ENCODE data around the gene TRAIP. TPM values are rescaled to one million over a fixed set of nuclear protein-coding genes. Genes with fewer than 3 reads are reported as not detected.

TRAIP gene
- polyA plus RNA-seq, 2 of the 4 experiments (the other 2 are of a cell fraction): 10.2 to 10.7 TPM

DNA sequence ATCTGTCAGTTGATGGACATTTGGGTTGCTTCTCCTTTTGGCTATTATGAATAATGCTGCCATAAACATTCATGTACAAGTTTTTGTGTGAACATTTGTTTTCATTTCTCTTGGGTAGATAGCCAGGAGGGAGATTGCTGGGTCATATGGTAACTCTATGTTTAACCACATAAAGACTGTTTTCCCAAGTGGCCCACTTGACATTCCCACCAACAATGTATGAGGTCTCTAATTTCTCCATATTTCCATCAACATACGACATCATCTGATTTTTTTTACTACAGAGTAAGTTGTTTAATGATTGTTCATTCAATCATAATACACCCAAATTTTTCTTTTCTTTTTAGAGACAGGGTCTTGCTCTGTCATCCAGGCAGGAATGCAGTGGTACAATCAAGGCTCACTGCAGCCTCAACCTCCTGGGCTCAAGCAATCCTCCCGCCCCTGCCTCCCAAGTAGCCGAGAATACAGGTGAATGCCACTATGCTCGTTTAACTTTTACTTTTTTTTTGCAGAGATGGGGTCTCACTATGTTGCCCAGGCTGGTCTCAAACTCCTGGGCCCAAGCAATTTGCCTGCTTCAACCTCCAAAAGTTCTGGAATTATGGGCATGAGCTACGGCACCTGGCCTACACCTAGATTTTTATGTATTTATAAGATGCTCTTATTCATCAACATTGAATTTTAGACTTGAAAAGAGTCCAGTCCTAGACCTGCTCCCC is 76.8 kb downstream of the TRAIP start:
- no peak overlapping the region for H3K4me2 ChIP-seq
- H3K27ac ChIP-seq: no peak overlapping the region
- CTCF ChIA-PET: interaction anchor here (0.9 kb wide), 1 partner anchor 23 kb away, joined by 3 read pairs; the partner anchor contains the start of gene INKA1
- TF ChIP-seq CBX8 (IDR thresholded peaks at IDR 0.05) (no peak), JUN (IDR thresholded peaks at IDR 0.05) (no peak), JUNB (IDR thresholded peaks at IDR 0.05) (no peak), RCOR1 (IDR thresholded peaks at IDR 0.05; ENCODE audit: low read depth, low read length) (no peak), ELK1 (IDR thresholded peaks at IDR 0.05; ENCODE audit: low read depth, low read length) (no peak), RAD21 (conservative IDR thresholded peaks at IDR 0.05 in 1 of 2, IDR thresholded peaks at IDR 0.05 in 1 of 2) (no peak), FOSB (CRISPR knock-in tag; IDR thresholded peaks at IDR 0.05) (no peak), EP300 (IDR thresholded peaks at IDR 0.05) (no peak), ESRRA (IDR thresholded peaks at IDR 0.05; ENCODE audit: borderline replicate concordance, low read length) (no peak), HDAC2 (IDR thresholded peaks at IDR 0.05) (no peak), HOXB13 (CRISPR knock-in tag; IDR thresholded peaks at IDR 0.05; ENCODE audit: low read depth) (no peak)
- TF ChIP-seq, protein P1, sequence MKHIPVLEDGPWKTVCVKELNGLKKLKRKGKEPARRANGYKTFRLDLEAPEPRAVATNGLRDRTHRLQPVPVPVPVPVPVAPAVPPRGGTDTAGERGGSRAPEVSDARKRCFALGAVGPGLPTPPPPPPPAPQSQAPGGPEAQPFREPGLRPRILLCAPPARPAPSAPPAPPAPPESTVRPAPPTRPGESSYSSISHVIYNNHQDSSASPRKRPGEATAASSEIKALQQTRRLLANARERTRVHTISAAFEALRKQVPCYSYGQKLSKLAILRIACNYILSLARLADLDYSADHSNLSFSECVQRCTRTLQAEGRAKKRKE (CRISPR knock-in tag; IDR thresholded peaks at IDR 0.05; ENCODE audit: low read depth): no peak
- POLR2A ChIA-PET: no interaction called here
- DNase-seq (ENCODE audit: low read depth in 1 of 2, low spot score in 1 of 2) (no peak), ATAC-seq (no peak), FAIRE-seq (no peak)
- peaks cover 5% of the 10 kb centered on the region; the same call in 1 of the 3 replicates for H3K4me1 ChIP-seq
- 98% methylated on average over 5 of the region's 5 CpGs for WGBS (ENCODE audit: missing lambda C conversion rate)
- no peaks in the 10 kb centered on the region for H3K9me3 ChIP-seq
- no peak overlapping the region for H3K4me3 ChIP-seq

Small RNA genes lying within 50 kb of the gene (small RNA-seq; reads per million reads assigned to genes)
- gene RN7SL217P: 0 reads per million in 6 experiments

Other genes starting within 250 kb of the TRAIP start
- 60.8 and 74.9 TPM in 2 replicates for gene APEH, start 182.2 kb downstream of the TRAIP start, polyA plus RNA-seq (2011; rRNA removed)
- gene APEH, start 182.2 kb downstream of the TRAIP start, polyA plus RNA-seq (2017; fragmentation: RNase III; extraction: RNeasy Plus Mini Kit Qiagen cat#74134 plus additional on column Dnase treatment): 57.9 to 66.9 TPM (median 64.9 TPM) in 3 replicates
- 3.6 and 5.0 TPM in 2 replicates for gene MST1, start 167.1 kb downstream of the TRAIP start, polyA plus RNA-seq (2011; rRNA removed)
- 3.2 to 6.9 TPM (median 4.9 TPM) in 3 replicates for gene MST1, start 167.1 kb downstream of the TRAIP start, polyA plus RNA-seq (2017; fragmentation: RNase III; extraction: RNeasy Plus Mini Kit Qiagen cat#74134 plus additional on column Dnase treatment)
- gene RNF123, start 167.0 kb downstream of the TRAIP start, polyA plus RNA-seq (2011; rRNA removed): 14.4 and 21.3 TPM in 2 replicates
- 12.9 to 16.1 TPM (median 16.0 TPM) in 3 replicates for gene RNF123, start 167.0 kb downstream of the TRAIP start, polyA plus RNA-seq (2017; fragmentation: RNase III; extraction: RNeasy Plus Mini Kit Qiagen cat#74134 plus additional on column Dnase treatment)
- gene AMIGO3, start 136.9 kb downstream of the TRAIP start, polyA plus RNA-seq (2011; rRNA removed): 0.03 TPM in 1 of 2 replicates, not detected in the other
- 0.13 TPM in 1 of 3 replicates, not detected in the others for gene AMIGO3, start 136.9 kb downstream of the TRAIP start, polyA plus RNA-seq (2017; fragmentation: RNase III; extraction: RNeasy Plus Mini Kit Qiagen cat#74134 plus additional on column Dnase treatment)
- 12.2 and 12.9 TPM in 2 replicates for gene GMPPB, start 132.6 kb downstream of the TRAIP start, polyA plus RNA-seq (2011; rRNA removed)
- 22.1 to 26.9 TPM (median 24.1 TPM) in 3 replicates for gene GMPPB, start 132.6 kb downstream of the TRAIP start, polyA plus RNA-seq (2017; fragmentation: RNase III; extraction: RNeasy Plus Mini Kit Qiagen cat#74134 plus additional on column Dnase treatment)
- 22.2 and 28.9 TPM in 2 replicates for gene IP6K1, start 70.0 kb downstream of the TRAIP start, polyA plus RNA-seq (2011; rRNA removed)
- 15.2 to 16.3 TPM (median 16.2 TPM) in 3 replicates for gene IP6K1, start 70.0 kb downstream of the TRAIP start, polyA plus RNA-seq (2017; fragmentation: RNase III; extraction: RNeasy Plus Mini Kit Qiagen cat#74134 plus additional on column Dnase treatment)
- gene CDHR4, start 56.7 kb downstream of the TRAIP start, polyA plus RNA-seq (2011; rRNA removed): 0.54 and 0.71 TPM in 2 replicates
- gene CDHR4, start 56.7 kb downstream of the TRAIP start, polyA plus RNA-seq (2017; fragmentation: RNase III; extraction: RNeasy Plus Mini Kit Qiagen cat#74134 plus additional on column Dnase treatment): 0.52 to 1.1 TPM (median 0.66 TPM) in 3 replicates
- gene INKA1, start 53.3 kb downstream of the TRAIP start, polyA plus RNA-seq (2011; rRNA removed): 0.21 and 0.39 TPM in 2 replicates
- gene INKA1, start 53.3 kb downstream of the TRAIP start, polyA plus RNA-seq (2017; fragmentation: RNase III; extraction: RNeasy Plus Mini Kit Qiagen cat#74134 plus additional on column Dnase treatment): 0.51 to 0.75 TPM (median 0.74 TPM) in 3 replicates
- 0.22 and 0.33 TPM in 2 replicates for gene UBA7, start 42.6 kb downstream of the TRAIP start, polyA plus RNA-seq (2011; rRNA removed)
- 0.54 to 0.63 TPM (median 0.62 TPM) in 3 replicates for gene UBA7, start 42.6 kb downstream of the TRAIP start, polyA plus RNA-seq (2017; fragmentation: RNase III; extraction: RNeasy Plus Mini Kit Qiagen cat#74134 plus additional on column Dnase treatment)
- 0.20 and 0.31 TPM in 2 replicates for gene CAMKV, start 13.3 kb upstream of the TRAIP start, polyA plus RNA-seq (2011; rRNA removed)
- gene CAMKV, start 13.3 kb upstream of the TRAIP start, polyA plus RNA-seq (2017; fragmentation: RNase III; extraction: RNeasy Plus Mini Kit Qiagen cat#74134 plus additional on column Dnase treatment): 0.31 to 0.51 TPM (median 0.46 TPM) in 3 replicates
- gene MST1R, start 47.3 kb upstream of the TRAIP start, polyA plus RNA-seq (2011; rRNA removed): 7.5 and 9.6 TPM in 2 replicates
- 5.9 to 6.1 TPM (median 6.0 TPM) in 3 replicates for gene MST1R, start 47.3 kb upstream of the TRAIP start, polyA plus RNA-seq (2017; fragmentation: RNase III; extraction: RNeasy Plus Mini Kit Qiagen cat#74134 plus additional on column Dnase treatment)
- 4.2 and 5.1 TPM in 2 replicates for gene MON1A, start 73.2 kb upstream of the TRAIP start, polyA plus RNA-seq (2011; rRNA removed)
- gene MON1A, start 73.2 kb upstream of the TRAIP start, polyA plus RNA-seq (2017; fragmentation: RNase III; extraction: RNeasy Plus Mini Kit Qiagen cat#74134 plus additional on column Dnase treatment): 4.7 to 5.1 TPM (median 4.7 TPM) in 3 replicates
- 42.2 and 44.2 TPM in 2 replicates for gene RBM6, start 83.6 kb upstream of the TRAIP start, polyA plus RNA-seq (2011; rRNA removed)
- 36.3 to 41.4 TPM (median 40.4 TPM) in 3 replicates for gene RBM6, start 83.6 kb upstream of the TRAIP start, polyA plus RNA-seq (2017; fragmentation: RNase III; extraction: RNeasy Plus Mini Kit Qiagen cat#74134 plus additional on column Dnase treatment)
- 92.1 and 123 TPM in 2 replicates for gene RBM5, start 232.4 kb upstream of the TRAIP start, polyA plus RNA-seq (2011; rRNA removed)
- 66.3 to 87.3 TPM (median 78.9 TPM) in 3 replicates for gene RBM5, start 232.4 kb upstream of the TRAIP start, polyA plus RNA-seq (2017; fragmentation: RNase III; extraction: RNeasy Plus Mini Kit Qiagen cat#74134 plus additional on column Dnase treatment)